ENCODE measurements around the gene WNT3A. TPM values are rescaled to one million over a fixed set of nuclear protein-coding genes. Genes with fewer than 3 reads are reported as not detected.

The WNT3A gene
- total and polyA plus RNA-seq, 5 donors from 2014 or later, result not detected

- Mint-ChIP-seq H3K27me3 (no peaks in the 10 kb centered on the region), H3K4me3 (peak overlapping the region in 1 of 4 donors; percentile 58), H3K4me1 (peaks cover 17 to 75% (median 37%) of the 10 kb centered on the region in 4 donors), H3K9me3 (peaks cover 0 to 14% (median 2%) of the 10 kb centered on the region in 7 donors), H3K27ac (peak overlapping the region; percentile 48 to 68 (median 56)), H3K36me3 (peaks cover 52% of the 10 kb centered on the region)
- Histone ChIP-seq H3K4me1 (ENCODE audit: control insufficient read depth, insufficient read depth, low read length, poor library complexity, severe bottlenecking) (peaks cover 32% of the 10 kb centered on the region), H3K36me3 (ENCODE audit: control insufficient read depth, insufficient read depth, low read length) (peaks cover 50% of the 10 kb centered on the region), H3K27ac (ENCODE audit: insufficient read depth, low read length, poor library complexity, severe bottlenecking) (no peak overlapping the region), H3K9me3 (ENCODE audit: control insufficient read depth in 2 of 2, low read length in 2 of 2) (peaks cover 6 to 14% of the 10 kb centered on the region in 2 experiments), H3K27me3 (ENCODE audit: control insufficient read depth, insufficient read depth, low read length) (no peaks in the 10 kb centered on the region), H3K4me3 (ENCODE audit: low read depth, low read length) (no peak overlapping the region)
- ATAC-seq (ENCODE audit: low read depth in 2 of 2) (no peak), DNase-seq (no peak)
These were observed 87.7 kb downstream of the WNT3A start for GRCh38 chr1:228094432-228095016.

DNA sequence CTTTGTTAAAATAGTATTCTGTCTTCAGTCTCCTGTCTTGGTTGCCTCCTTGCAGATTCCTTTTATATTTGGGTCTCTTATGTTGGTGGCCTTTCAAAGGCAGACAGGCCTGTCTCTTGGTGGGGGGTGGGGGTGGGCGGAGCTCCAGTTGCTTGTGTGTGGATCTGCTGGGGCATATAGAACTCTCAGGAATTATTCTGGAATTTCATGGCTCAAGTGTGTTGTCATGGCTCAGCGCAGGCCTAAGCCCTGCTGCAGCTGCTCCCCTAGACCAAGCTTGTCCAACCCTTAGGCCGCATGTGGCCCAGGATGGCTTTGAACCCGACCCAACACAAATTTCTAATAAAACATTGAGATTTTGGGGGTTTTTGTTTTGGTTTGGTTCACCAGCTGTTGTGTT, 88.4 kb downstream of the WNT3A start:
- Histone ChIP-seq H3K27me3 (ENCODE audit: control insufficient read depth, insufficient read depth, low read length) (no peaks in the 10 kb centered on the region), H3K27ac (ENCODE audit: insufficient read depth, low read length, poor library complexity, severe bottlenecking) (no peak overlapping the region), H3K4me1 (ENCODE audit: control insufficient read depth, insufficient read depth, low read length, poor library complexity, severe bottlenecking) (peaks cover 25% of the 10 kb centered on the region), H3K9me3 (ENCODE audit: control insufficient read depth in 2 of 2, low read length in 2 of 2) (peaks cover 6 to 14% of the 10 kb centered on the region in 2 experiments), H3K4me3 (ENCODE audit: low read depth, low read length) (no peak overlapping the region), H3K36me3 (ENCODE audit: control insufficient read depth, insufficient read depth, low read length) (peaks cover 53% of the 10 kb centered on the region)
- H3K27me3 Mint-ChIP-seq, result no peaks in the 10 kb centered on the region
- H3K4me1 Mint-ChIP-seq, result peaks cover 17 to 69% (median 32%) of the 10 kb centered on the region in 4 donors
- peak overlapping the region in 2 of 3 donors; percentile 48 to 68 for H3K27ac Mint-ChIP-seq
- H3K36me3 Mint-ChIP-seq, result peaks cover 53% of the 10 kb centered on the region
- DNase-seq (no peak), ATAC-seq (ENCODE audit: low read depth in 2 of 2) (no peak)
- H3K9me3 Mint-ChIP-seq, result peaks cover 0 to 14% (median 2%) of the 10 kb centered on the region in 7 donors
- H3K4me3 Mint-ChIP-seq, result peak overlapping the region in 2 of 4 donors; percentile 58 to 74

DNA sequence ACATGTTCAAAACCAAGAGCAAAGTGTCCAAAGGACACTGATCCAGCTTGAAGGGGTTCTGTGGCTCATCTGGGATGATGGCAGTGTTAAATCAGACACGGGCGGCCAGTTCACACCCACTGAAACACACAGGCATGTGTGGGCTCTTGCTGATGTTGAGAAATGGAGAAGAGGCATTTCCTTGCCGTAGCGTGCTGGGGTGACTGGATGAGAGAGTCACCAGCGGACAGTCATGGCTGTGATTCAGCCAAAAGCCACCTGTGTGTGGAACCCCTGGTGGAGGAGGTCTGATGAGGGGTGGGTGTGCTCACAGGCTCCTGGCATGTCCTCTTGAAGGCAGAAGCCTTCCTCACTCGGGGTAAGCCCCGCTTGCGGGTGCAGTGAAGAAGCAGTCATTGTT, 89.1 kb downstream of the WNT3A start:
- H3K9me3 ChIP-seq (ENCODE audit: control insufficient read depth in 2 of 2, low read length in 2 of 2), result peaks cover 6 to 14% of the 10 kb centered on the region in 2 experiments
- H3K9me3 Mint-ChIP-seq, result peaks cover 0 to 14% (median 2%) of the 10 kb centered on the region in 7 donors
- no peaks in the 10 kb centered on the region for H3K27me3 Mint-ChIP-seq
- peaks cover 11 to 61% (median 28%) of the 10 kb centered on the region in 4 donors for H3K4me1 Mint-ChIP-seq
- H3K27ac ChIP-seq (ENCODE audit: insufficient read depth, low read length, poor library complexity, severe bottlenecking), result no peak overlapping the region
- DNase-seq, result no peak
- peak overlapping the region in 1 of 3 donors; percentile 36 for H3K27ac Mint-ChIP-seq
- ATAC-seq (ENCODE audit: low read depth in 2 of 2), result no peak
- peaks cover 53% of the 10 kb centered on the region for H3K36me3 Mint-ChIP-seq
- peaks cover 52% of the 10 kb centered on the region for H3K36me3 ChIP-seq (ENCODE audit: control insufficient read depth, insufficient read depth, low read length)
- H3K4me3 Mint-ChIP-seq, result no peak overlapping the region
- no peaks in the 10 kb centered on the region for H3K27me3 ChIP-seq (ENCODE audit: control insufficient read depth, insufficient read depth, low read length)
- no peak overlapping the region for H3K4me3 ChIP-seq (ENCODE audit: low read depth, low read length)
- peaks cover 17% of the 10 kb centered on the region for H3K4me1 ChIP-seq (ENCODE audit: control insufficient read depth, insufficient read depth, low read length, poor library complexity, severe bottlenecking)

- Histone ChIP-seq H3K27me3 (ENCODE audit: control insufficient read depth, insufficient read depth, low read length) (no peaks in the 10 kb centered on the region), H3K27ac (ENCODE audit: insufficient read depth, low read length, poor library complexity, severe bottlenecking) (peak overlapping the region; percentile 14), H3K36me3 (ENCODE audit: control insufficient read depth, insufficient read depth, low read length) (peaks cover 48% of the 10 kb centered on the region), H3K4me3 (ENCODE audit: low read depth, low read length) (no peak overlapping the region), H3K4me1 (ENCODE audit: control insufficient read depth, insufficient read depth, low read length, poor library complexity, severe bottlenecking) (peaks cover 17% of the 10 kb centered on the region), H3K9me3 (ENCODE audit: control insufficient read depth in 2 of 2, low read length in 2 of 2) (peaks cover 6 to 14% of the 10 kb centered on the region in 2 experiments)
- Mint-ChIP-seq H3K4me1 (peaks cover 3 to 61% (median 23%) of the 10 kb centered on the region in 4 donors), H3K27ac (no peak overlapping the region), H3K4me3 (peak overlapping the region in 1 of 4 donors; percentile 63), H3K27me3 (no peaks in the 10 kb centered on the region), H3K9me3 (peaks cover 0 to 14% (median 2%) of the 10 kb centered on the region in 7 donors), H3K36me3 (peaks cover 52% of the 10 kb centered on the region)
- ATAC-seq (ENCODE audit: low read depth in 2 of 2) (no peak), DNase-seq (no peak)
These were observed 89.9 kb downstream of the WNT3A start for GRCh38 chr1:228096416-228097332.

GRCh38 chr1:228097333-228098081, 90.7 kb downstream of the WNT3A start:
- Histone ChIP-seq H3K27me3 (ENCODE audit: control insufficient read depth, insufficient read depth, low read length) (no peaks in the 10 kb centered on the region), H3K4me3 (ENCODE audit: low read depth, low read length) (no peak overlapping the region), H3K9me3 (ENCODE audit: control insufficient read depth in 2 of 2, low read length in 2 of 2) (peaks cover 6 to 14% of the 10 kb centered on the region in 2 experiments), H3K4me1 (ENCODE audit: control insufficient read depth, insufficient read depth, low read length, poor library complexity, severe bottlenecking) (peaks cover 19% of the 10 kb centered on the region), H3K36me3 (ENCODE audit: control insufficient read depth, insufficient read depth, low read length) (peaks cover 45% of the 10 kb centered on the region), H3K27ac (ENCODE audit: insufficient read depth, low read length, poor library complexity, severe bottlenecking) (no peak overlapping the region)
- no peak for DNase-seq
- ATAC-seq (ENCODE audit: low read depth in 2 of 2), result no peak
- Mint-ChIP-seq H3K4me3 (peak overlapping the region in 2 of 4 donors; percentile 56 to 63), H3K4me1 (peaks cover 0 to 55% (median 15%) of the 10 kb centered on the region in 4 donors), H3K27ac (peak overlapping the region in 1 of 3 donors; percentile 20), H3K36me3 (peaks cover 44% of the 10 kb centered on the region), H3K27me3 (no peaks in the 10 kb centered on the region), H3K9me3 (peaks cover 0 to 14% (median 2%) of the 10 kb centered on the region in 7 donors)

- Histone ChIP-seq H3K27ac (ENCODE audit: insufficient read depth, low read length, poor library complexity, severe bottlenecking) (no peak overlapping the region), H3K4me1 (ENCODE audit: control insufficient read depth, insufficient read depth, low read length, poor library complexity, severe bottlenecking) (peaks cover 21% of the 10 kb centered on the region), H3K9me3 (ENCODE audit: control insufficient read depth in 2 of 2, low read length in 2 of 2) (peaks cover 6 to 14% of the 10 kb centered on the region in 2 experiments), H3K36me3 (ENCODE audit: control insufficient read depth, insufficient read depth, low read length) (peaks cover 38% of the 10 kb centered on the region), H3K27me3 (ENCODE audit: control insufficient read depth, insufficient read depth, low read length) (no peaks in the 10 kb centered on the region), H3K4me3 (ENCODE audit: low read depth, low read length) (no peak overlapping the region)
- Mint-ChIP-seq H3K4me3 (peak overlapping the region in 2 of 4 donors; percentile 54 to 96), H3K27me3 (no peaks in the 10 kb centered on the region), H3K27ac (peak overlapping the region in 1 of 3 donors; percentile 15), H3K36me3 (peaks cover 43% of the 10 kb centered on the region), H3K4me1 (peaks cover 0 to 54% (median 15%) of the 10 kb centered on the region in 4 donors), H3K9me3 (peaks cover 0 to 14% (median 2%) of the 10 kb centered on the region in 7 donors)
- DNase-seq (no peak), ATAC-seq (ENCODE audit: low read depth in 2 of 2) (no peak)
These were observed 91.6 kb downstream of the WNT3A start for GRCh38 chr1:228098323-228098931.

DNA sequence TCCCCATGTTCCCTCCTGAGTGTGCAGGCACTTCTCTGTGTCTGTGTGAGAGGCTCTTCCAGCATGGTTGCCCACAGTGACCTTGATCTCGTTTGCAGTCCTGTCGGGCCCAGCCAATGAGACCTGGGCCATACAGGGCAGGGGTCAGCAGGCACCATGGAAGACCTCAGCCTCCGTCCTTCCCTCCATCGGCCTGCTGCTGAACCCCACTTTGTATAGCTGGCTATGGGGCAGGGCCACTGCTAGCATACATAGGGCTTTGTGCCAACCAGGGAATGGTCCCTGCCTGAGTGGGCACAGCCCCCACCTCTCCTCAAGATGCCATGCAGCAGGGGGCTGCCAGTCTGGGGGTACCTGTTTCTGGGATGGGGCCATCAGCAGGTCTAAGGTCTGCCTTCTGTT, 92.5 kb downstream of the WNT3A start:
- Histone ChIP-seq H3K4me3 (ENCODE audit: low read depth, low read length) (no peak overlapping the region), H3K4me1 (ENCODE audit: control insufficient read depth, insufficient read depth, low read length, poor library complexity, severe bottlenecking) (peaks cover 28% of the 10 kb centered on the region), H3K9me3 (ENCODE audit: control insufficient read depth in 2 of 2, low read length in 2 of 2) (peaks cover 6 to 9% of the 10 kb centered on the region in 2 experiments), H3K36me3 (ENCODE audit: control insufficient read depth, insufficient read depth, low read length) (peaks cover 36% of the 10 kb centered on the region), H3K27ac (ENCODE audit: insufficient read depth, low read length, poor library complexity, severe bottlenecking) (no peak overlapping the region), H3K27me3 (ENCODE audit: control insufficient read depth, insufficient read depth, low read length) (no peaks in the 10 kb centered on the region)
- Mint-ChIP-seq H3K27ac (no peak overlapping the region), H3K4me1 (peaks cover 0 to 59% (median 16%) of the 10 kb centered on the region in 4 donors), H3K9me3 (peaks cover 0 to 11% (median 2%) of the 10 kb centered on the region in 7 donors), H3K4me3 (peak overlapping the region in 2 of 4 donors; percentile 75 to 96), H3K36me3 (peaks cover 39% of the 10 kb centered on the region), H3K27me3 (no peaks in the 10 kb centered on the region)
- no peak for DNase-seq
- no peak for ATAC-seq (ENCODE audit: low read depth in 2 of 2)

Data from CD4-positive, CD25-positive, alpha-beta regulatory T cell (primary cell).